IPS-20b (cell line): ENCODE results near the gene FOXF1.
A peak's percentile ranks its signal among the peaks of the same experiment; 100 is the strongest.

Source experiments
- H3K27ac ChIP-seq: one replicate; pipeline ENCODE4 v1.5.1; 2013; ENCODE audit warnings: low read length
- H3K27me3 ChIP-seq: 2 replicates; pipeline ENCODE4 v1.6.1; 2013; ENCODE audit warnings: mild to moderate bottlenecking, low read length, inconsistent platforms; ENCODE audit not compliant: insufficient read depth
- H3K36me3 ChIP-seq: 2 replicates; pipeline ENCODE4 v1.6.1; 2013; ENCODE audit warnings: low read depth, mild to moderate bottlenecking, inconsistent platforms, low read length, moderate library complexity; ENCODE audit not compliant: insufficient read depth
- H3K4me1 ChIP-seq: 2 replicates; pipeline ENCODE4 v1.6.1; 2013; ENCODE audit warnings: mild to moderate bottlenecking, control low read depth, inconsistent platforms, low read length, moderate library complexity; ENCODE audit not compliant: insufficient read depth
- H3K4me3 ChIP-seq: 2 replicates; pipeline ENCODE4 v1.5.1; 2013; ENCODE audit warnings: mild to moderate bottlenecking, low read length, inconsistent platforms
- H3K9ac ChIP-seq: 2 replicates; pipeline ENCODE4 v1.6.1; 2013; ENCODE audit warnings: low read depth, mild to moderate bottlenecking, inconsistent platforms, low read length, moderate library complexity
- H3K9me3 ChIP-seq: 2 replicates; pipeline ENCODE4 v1.6.1; 2013; ENCODE audit warnings: mild to moderate bottlenecking, low read depth, low read length, inconsistent platforms; ENCODE audit not compliant: insufficient read depth

The FOXF1 gene

GRCh38 chr16:86556576-86556975, 46.2 kb downstream of the FOXF1 start:
- peaks cover 2% of the 10 kb centered on the region; the same call in 1 of the 2 replicates for H3K4me1 ChIP-seq
- no peak overlapping the region for H3K9ac ChIP-seq
- H3K27ac ChIP-seq = no peak overlapping the region
- peaks cover 16% of the 10 kb centered on the region for H3K27me3 ChIP-seq
- H3K36me3 ChIP-seq = 0 out of 2 replicates have a peak, but pooled peaks cover 3% of the 10 kb centered on the region
- no peaks in the 10 kb centered on the region for H3K9me3 ChIP-seq
- H3K4me3 ChIP-seq = no peak overlapping the region

GRCh38 chr16:86557587-86557986, 47.3 kb downstream of the FOXF1 start:
- Histone ChIP-seq H3K36me3 (no peaks in the 10 kb centered on the region), H3K27ac (no peak overlapping the region), H3K27me3 (peaks cover 25% of the 10 kb centered on the region), H3K9me3 (no peaks in the 10 kb centered on the region), H3K4me1 (peaks cover 2% of the 10 kb centered on the region; the same call in 1 of the 2 replicates), H3K9ac (no peak overlapping the region), H3K4me3 (no peak overlapping the region)

- Histone ChIP-seq H3K27me3 (peaks cover 35% of the 10 kb centered on the region), H3K9ac (no peak overlapping the region), H3K9me3 (no peaks in the 10 kb centered on the region), H3K27ac (no peak overlapping the region), H3K36me3 (no peaks in the 10 kb centered on the region), H3K4me3 (no peak overlapping the region), H3K4me1 (peaks cover 2% of the 10 kb centered on the region; the same call in 1 of the 2 replicates)
These were observed 48.2 kb downstream of the FOXF1 start for GRCh38 chr16:86558355-86559193.

- no peak overlapping the region for H3K27ac ChIP-seq
- peaks cover 3% of the 10 kb centered on the region; the same call in 1 of the 2 replicates for H3K4me1 ChIP-seq
- peaks cover 48% of the 10 kb centered on the region for H3K27me3 ChIP-seq
- no peaks in the 10 kb centered on the region for H3K9me3 ChIP-seq
- H3K36me3 ChIP-seq = no peaks in the 10 kb centered on the region
- H3K4me3 ChIP-seq = no peak overlapping the region
- H3K9ac ChIP-seq = no peak overlapping the region
These were observed 49.5 kb downstream of the FOXF1 start for GRCh38 chr16:86559802-86560305.

- H3K9me3 ChIP-seq = no peaks in the 10 kb centered on the region
- no peaks in the 10 kb centered on the region for H3K36me3 ChIP-seq
- no peak overlapping the region for H3K27ac ChIP-seq
- H3K4me1 ChIP-seq = peaks cover 3% of the 10 kb centered on the region; the same call in 1 of the 2 replicates
- peaks cover 72% of the 10 kb centered on the region for H3K27me3 ChIP-seq
- H3K4me3 ChIP-seq = no peak overlapping the region
- no peak overlapping the region for H3K9ac ChIP-seq
These were observed 52.0 kb downstream of the FOXF1 start for GRCh38 chr16:86562356-86562755.

GRCh38 chr16:86563469-86564345, 53.4 kb downstream of the FOXF1 start:
- Histone ChIP-seq H3K4me3 (peak overlapping the region; percentile 46), H3K27ac (no peak overlapping the region), H3K36me3 (no peaks in the 10 kb centered on the region), H3K9me3 (no peaks in the 10 kb centered on the region), H3K9ac (peak overlapping the region; percentile 29; the same call in 1 of the 2 replicates), H3K4me1 (peaks cover 3% of the 10 kb centered on the region; the same call in 1 of the 2 replicates), H3K27me3 (peaks cover 77% of the 10 kb centered on the region)
